CD1c-positive myeloid dendritic cell (primary cell): Measurements from ENCODE around the gene GAS2.

Source experiments
- DNase-seq: peaks from one replicate; pipeline ENCODE4 v3.0.0-alpha.2; 2016; ENCODE audit errors: extremely low spot score

The GAS2 gene

GRCh38 chr11:22674470-22675439, 8.3 kb downstream of the GAS2 start:
- DNase-seq = no peak

DNA sequence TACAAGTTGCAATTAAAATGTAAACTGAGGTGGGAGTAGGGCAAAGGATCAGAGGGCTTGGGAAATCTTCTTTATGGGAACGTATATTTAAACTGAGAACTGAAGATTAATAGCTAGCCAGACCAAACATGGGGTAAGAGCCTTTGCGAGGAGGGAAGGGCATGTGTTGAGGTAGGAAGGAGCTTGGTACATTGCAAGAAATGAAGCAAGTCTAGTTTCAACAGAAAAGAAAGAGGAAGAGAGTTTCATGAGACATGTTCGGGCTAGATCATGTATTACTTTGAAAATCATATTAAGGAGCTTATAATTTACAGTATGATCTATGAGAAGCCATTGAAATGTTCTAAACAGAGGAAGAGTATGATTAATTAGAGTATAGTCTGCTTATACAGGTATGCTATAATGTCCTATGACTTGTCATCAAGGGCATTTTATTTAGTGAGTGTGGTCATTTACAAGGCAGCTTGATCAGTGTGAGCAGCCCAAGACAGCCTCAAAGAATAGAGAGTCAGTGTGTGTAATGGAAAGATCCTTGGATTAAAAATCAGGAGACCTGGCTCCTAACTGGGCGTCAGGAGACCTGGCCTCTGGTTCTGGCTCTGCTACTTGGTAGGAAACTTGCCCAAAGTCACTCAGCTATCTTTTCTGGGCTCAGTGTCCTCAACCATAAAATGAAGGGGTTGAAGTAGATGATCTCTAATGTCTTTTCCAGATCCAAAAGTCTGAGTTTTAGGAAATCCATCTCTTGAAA, 10.9 kb downstream of the GAS2 start:
- DNase-seq = no peak

- no peak for DNase-seq
Observed at GRCh38 chr11:22680628-22681027, 14.2 kb downstream of the GAS2 start.

GRCh38 chr11:22681281-22681812, 14.9 kb downstream of the GAS2 start:
- DNase-seq = no peak

GRCh38 chr11:22684082-22684481, 17.7 kb downstream of the GAS2 start:
- no peak for DNase-seq

DNA sequence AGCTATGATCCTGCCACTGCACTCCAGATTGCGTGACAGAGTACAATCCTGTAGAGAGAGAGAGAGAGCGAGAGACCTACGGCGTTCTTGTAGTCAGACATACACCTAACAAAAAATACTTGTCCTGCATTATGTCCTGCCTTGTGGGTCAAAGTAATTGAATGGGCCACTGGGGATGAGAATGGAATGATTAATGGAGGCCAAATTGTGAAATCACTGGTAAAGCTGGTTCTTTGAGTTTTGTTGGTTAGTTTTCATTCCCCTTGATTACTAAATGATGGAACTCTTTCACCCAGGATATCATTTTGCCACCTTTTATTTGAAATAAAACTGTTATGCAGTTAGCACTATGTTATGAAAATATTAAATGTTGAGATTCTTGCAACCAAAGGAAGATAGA, 18.7 kb downstream of the GAS2 start:
- DNase-seq = no peak

GRCh38 chr11:22688914-22689313, 22.5 kb downstream of the GAS2 start:
- DNase-seq = no peak

DNA sequence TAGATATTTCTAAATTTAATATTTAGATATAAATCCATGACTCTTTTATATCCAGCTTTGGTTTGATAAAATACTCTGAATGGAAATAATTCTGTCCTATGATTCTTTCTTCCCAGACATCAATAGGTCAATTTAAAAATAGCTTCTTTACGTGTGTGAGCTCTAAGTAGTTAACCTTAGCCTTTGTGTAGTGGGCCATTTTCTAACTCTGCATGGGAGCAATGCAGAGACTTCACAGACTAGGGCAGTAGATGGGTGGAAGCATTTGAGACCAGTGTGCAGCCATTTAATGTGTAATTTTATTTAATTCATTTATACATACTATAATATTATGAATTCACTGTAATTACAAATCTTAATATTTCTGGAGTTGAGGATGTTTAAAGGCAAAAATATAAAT, 23.8 kb downstream of the GAS2 start:
- DNase-seq = no peak

GRCh38 chr11:22690871-22691270, 24.5 kb downstream of the GAS2 start:
- DNase-seq = no peak

GRCh38 chr11:22699388-22699787, 33.0 kb downstream of the GAS2 start:
- no peak for DNase-seq

GRCh38 chr11:22702031-22702430, 35.6 kb downstream of the GAS2 start:
- DNase-seq = no peak

GRCh38 chr11:22703040-22703439, 36.6 kb downstream of the GAS2 start:
- DNase-seq = no peak

GRCh38 chr11:22703591-22703990, 37.2 kb downstream of the GAS2 start:
- DNase-seq = no peak

- no peak for DNase-seq
Observed at GRCh38 chr11:22707119-22707899, 40.9 kb downstream of the GAS2 start.

GRCh38 chr11:22711071-22711770, 44.8 kb downstream of the GAS2 start:
- DNase-seq = no peak

DNA sequence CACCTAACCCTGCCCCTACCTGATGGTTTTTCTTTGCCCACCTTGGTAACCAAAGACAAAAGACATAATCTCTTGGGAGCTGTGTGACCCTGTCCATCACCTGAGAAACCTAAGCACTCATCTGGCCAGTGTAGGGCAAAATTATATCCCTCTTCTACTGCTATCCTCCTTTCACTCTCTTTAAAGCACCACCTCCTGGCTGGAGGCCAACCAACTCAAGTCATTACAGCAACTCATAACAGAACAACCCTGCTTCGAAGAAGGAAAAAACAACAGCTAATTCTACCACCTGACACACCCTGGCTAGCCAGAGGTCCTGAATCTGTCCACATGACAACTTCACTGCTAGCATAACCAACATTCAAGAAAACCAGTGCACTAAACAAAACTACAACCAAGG, 45.5 kb downstream of the GAS2 start:
- no peak for DNase-seq

GRCh38 chr11:22713336-22713735, 46.9 kb downstream of the GAS2 start:
- DNase-seq = no peak

GRCh38 chr11:22715971-22716370, 49.6 kb downstream of the GAS2 start:
- DNase-seq = no peak

- DNase-seq = no peak
Observed at GRCh38 chr11:22720457-22720856, 54.0 kb downstream of the GAS2 start.

- no peak for DNase-seq
Observed at GRCh38 chr11:22723274-22723673, 56.9 kb downstream of the GAS2 start.

DNA sequence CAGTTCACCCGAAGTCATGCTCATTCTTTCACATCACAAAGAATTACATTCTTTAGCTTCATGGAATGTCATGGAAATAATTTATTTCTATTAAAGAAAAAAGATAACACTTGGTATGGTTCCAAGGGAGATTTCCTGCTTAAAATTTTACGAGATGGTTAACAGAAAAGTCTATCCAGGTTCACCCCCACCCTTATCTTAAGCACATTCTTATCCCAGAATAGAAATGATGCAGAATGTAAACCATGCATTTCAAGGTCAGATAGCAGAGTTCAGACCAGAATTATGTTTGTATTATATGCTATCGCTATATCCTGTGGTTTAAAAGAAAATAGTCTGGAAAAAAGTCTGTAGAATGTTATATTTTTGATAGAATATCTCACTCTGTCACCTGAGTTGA, 58.7 kb downstream of the GAS2 start:
- DNase-seq = no peak
